Activated naive CD8-positive, alpha-beta T cell (primary cell): Measurements from ENCODE around the gene CABP4.

Source experiments
- H3K27ac Mint-ChIP-seq: one replicate; pipeline ENCODE4 v1.8.0; 2021; ENCODE audit warnings: mixed read lengths
- H3K27me3 Mint-ChIP-seq: one replicate; pipeline ENCODE4 v1.8.0; 2021; ENCODE audit warnings: mixed read lengths
- H3K36me3 Mint-ChIP-seq: one replicate; pipeline ENCODE4 v1.8.0; 2021; ENCODE audit warnings: mixed read lengths
- H3K4me1 Mint-ChIP-seq: one replicate; pipeline ENCODE4 v1.8.0; 2021; ENCODE audit warnings: low read depth, mixed read lengths
- H3K4me3 Mint-ChIP-seq: one replicate; pipeline ENCODE4 v1.8.0; 2021; ENCODE audit warnings: mild to moderate bottlenecking, mixed read lengths
- H3K9me3 Mint-ChIP-seq: one replicate; pipeline ENCODE4 v1.8.0; 2021; ENCODE audit warnings: low read depth, mixed read lengths

CABP4 gene

DNA sequence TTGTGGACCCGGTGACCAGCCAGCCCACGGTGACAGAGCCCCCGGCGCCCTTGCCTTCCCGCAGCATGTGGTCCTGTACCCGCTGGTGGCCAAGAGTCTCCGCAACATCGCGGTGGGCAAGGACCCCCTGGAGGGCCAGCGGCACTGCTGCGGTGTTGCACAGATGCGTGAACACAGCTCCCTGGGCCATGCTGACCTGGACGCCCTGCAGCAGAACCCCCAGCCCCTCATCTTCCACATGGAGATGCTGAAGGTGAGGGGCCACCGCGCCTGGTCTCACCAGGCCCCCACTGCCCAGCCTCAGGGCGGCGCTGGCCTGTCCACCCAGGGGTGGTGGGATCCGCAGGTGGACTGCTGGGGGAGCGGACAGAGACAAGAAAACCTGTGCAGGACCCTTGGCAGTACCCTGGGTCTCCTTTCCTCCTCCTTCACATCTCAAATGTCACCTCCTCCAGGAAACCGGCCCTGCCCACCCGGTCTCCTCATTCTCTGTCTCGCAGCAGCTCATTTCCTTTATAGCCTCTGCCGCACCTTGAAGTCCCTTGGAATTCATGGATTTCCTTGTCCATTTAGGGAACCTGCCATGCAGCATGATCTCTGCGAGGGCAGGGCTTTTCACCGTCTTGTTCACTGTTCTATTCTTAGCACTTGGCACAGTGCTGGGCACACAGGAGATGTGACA lies 34.2 kb downstream of the CABP4 start:
- peak overlapping the region; percentile 32 for H3K4me3 Mint-ChIP-seq
- H3K4me1 Mint-ChIP-seq: peaks cover 42% of the 10 kb centered on the region
- H3K36me3 Mint-ChIP-seq: peaks cover 10% of the 10 kb centered on the region
- no peaks in the 10 kb centered on the region for H3K9me3 Mint-ChIP-seq
- H3K27me3 Mint-ChIP-seq: no peaks in the 10 kb centered on the region
- H3K27ac Mint-ChIP-seq: peak overlapping the region; percentile 88

DNA sequence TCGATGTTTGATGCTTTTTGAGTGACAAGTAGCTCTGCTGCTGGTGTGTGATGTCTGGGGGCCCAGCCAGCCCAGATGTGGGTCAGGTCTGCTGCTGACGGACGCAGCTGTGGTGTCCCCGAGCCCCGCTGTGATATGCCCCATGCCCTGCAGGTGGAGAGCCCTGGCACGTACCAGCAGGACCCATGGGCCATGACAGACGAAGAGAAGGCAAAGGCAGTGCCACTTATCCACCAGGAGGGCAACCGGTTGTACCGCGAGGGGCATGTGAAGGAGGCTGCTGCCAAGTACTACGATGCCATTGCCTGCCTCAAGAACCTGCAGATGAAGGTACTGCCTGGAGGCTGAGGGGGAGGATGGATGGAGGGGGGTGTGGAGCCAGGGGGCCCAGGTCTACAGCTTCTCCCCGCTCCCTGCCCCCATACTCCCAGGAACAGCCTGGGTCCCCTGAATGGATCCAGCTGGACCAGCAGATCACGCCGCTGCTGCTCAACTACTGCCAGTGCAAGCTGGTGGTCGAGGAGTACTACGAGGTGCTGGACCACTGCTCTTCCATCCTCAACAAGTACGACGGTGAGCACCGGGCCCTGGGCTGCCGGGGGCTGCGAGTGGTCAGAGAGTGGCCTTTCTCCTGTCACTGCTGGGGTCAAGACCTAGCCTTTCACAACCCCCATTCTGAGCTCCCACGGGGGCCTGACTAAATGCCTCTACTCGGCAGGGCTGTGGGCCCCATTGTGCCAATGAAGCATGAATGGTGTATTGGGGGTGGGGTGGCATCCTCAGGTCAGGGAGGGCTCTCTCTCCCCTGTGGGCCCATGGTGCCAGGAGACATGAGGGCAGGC lies 35.0 kb downstream of the CABP4 start:
- Mint-ChIP-seq H3K9me3 (no peaks in the 10 kb centered on the region), H3K4me3 (peak overlapping the region; percentile 32), H3K4me1 (peaks cover 34% of the 10 kb centered on the region), H3K36me3 (peaks cover 10% of the 10 kb centered on the region), H3K27ac (peak overlapping the region; percentile 88), H3K27me3 (no peaks in the 10 kb centered on the region)

DNA sequence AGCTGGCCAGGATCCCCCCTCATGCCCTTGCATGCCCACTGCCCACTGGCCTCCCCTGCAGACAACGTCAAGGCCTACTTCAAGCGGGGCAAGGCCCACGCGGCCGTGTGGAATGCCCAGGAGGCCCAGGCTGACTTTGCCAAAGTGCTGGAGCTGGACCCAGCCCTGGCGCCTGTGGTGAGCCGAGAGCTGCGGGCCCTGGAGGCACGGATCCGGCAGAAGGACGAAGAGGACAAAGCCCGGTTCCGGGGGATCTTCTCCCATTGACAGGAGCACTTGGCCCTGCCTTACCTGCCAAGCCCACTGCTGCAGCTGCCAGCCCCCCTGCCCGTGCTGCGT lies 35.5 kb downstream of the CABP4 start:
- H3K36me3 Mint-ChIP-seq: peaks cover 10% of the 10 kb centered on the region
- peaks cover 30% of the 10 kb centered on the region for H3K4me1 Mint-ChIP-seq
- no peaks in the 10 kb centered on the region for H3K9me3 Mint-ChIP-seq
- H3K27ac Mint-ChIP-seq: peak overlapping the region; percentile 76
- H3K4me3 Mint-ChIP-seq: no peak overlapping the region
- no peaks in the 10 kb centered on the region for H3K27me3 Mint-ChIP-seq

- Mint-ChIP-seq H3K4me1 (peaks cover 23% of the 10 kb centered on the region), H3K9me3 (no peaks in the 10 kb centered on the region), H3K4me3 (no peak overlapping the region), H3K27ac (peak overlapping the region; percentile 76), H3K36me3 (peaks cover 10% of the 10 kb centered on the region), H3K27me3 (no peaks in the 10 kb centered on the region)
These were observed 36.3 kb downstream of the CABP4 start for GRCh38 chr11:67491276-67492068.

DNA sequence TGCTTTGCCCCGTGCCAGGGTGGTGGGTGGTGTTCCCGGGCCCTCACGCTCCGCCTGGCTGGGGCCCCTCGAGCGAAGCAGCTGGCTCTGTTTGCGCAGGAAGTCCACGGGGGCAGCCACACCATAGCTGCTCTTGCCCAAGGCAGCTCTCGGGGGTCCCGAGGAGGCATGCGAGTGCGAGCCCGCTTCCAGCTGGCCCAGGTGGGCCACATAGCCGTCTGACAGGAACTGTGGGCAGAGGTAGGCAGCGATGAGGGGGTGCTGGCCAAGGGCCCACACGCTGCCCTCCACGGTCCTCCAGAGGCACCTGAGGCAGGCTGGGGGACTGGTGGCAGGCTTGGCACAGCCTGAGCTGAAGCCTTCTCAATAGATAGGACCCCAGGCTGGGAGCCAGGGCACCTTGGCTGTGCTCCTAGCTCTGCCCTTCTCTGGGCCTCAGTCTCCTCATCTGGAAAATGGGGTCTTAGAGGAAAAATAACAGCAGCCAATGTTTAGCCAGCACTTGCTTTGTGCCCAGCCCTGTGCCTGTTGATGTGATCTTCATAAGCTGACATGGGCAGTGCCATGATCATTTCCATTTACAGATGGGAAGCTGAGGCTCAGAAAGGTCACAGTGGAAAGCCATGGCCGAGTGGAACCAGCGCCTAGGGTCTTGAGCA lies 37.0 kb downstream of the CABP4 start:
- no peak overlapping the region for H3K27ac Mint-ChIP-seq
- peaks cover 15% of the 10 kb centered on the region for H3K4me1 Mint-ChIP-seq
- H3K27me3 Mint-ChIP-seq: no peaks in the 10 kb centered on the region
- peaks cover 10% of the 10 kb centered on the region for H3K36me3 Mint-ChIP-seq
- H3K9me3 Mint-ChIP-seq: no peaks in the 10 kb centered on the region
- H3K4me3 Mint-ChIP-seq: no peak overlapping the region

DNA sequence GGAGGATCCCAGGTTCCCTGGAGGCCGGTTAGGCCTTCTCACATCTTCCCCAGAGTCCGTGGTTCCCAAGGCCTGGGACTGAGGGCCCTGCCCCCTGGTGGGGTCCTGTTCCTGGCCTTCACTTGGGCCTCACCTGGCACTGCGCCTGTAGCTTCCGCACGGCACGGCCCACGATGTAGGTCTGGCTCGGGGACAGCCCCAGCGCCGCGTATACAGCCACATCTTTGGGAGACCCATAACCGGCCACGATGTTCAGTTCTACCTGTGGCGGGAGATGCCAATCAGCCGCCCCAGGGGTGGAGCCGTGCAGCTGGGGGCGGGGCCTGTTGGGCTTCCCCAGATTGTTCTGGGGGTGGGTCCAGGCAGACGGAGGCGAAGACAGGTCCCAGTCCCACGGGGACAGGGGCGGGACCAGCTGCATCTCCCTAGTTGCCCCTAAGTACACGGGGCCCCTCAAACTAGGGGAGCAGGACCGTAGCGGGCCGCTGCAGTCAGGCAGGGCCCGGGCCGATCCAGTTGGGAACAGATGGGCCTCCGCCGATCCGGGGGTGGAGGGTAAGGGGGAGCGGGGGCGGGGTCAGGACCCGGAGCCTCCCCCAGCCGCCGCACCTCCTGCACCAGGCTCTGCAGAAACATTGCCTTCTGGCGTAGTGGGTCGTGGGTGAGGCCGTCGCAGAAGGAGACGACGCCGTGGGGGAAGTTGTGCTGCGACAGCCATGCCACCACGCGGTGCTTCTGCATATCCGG lies 37.8 kb downstream of the CABP4 start:
- H3K36me3 Mint-ChIP-seq: peaks cover 5% of the 10 kb centered on the region
- H3K27ac Mint-ChIP-seq: no peak overlapping the region
- H3K27me3 Mint-ChIP-seq: no peaks in the 10 kb centered on the region
- peaks cover 8% of the 10 kb centered on the region for H3K4me1 Mint-ChIP-seq
- no peaks in the 10 kb centered on the region for H3K9me3 Mint-ChIP-seq
- no peak overlapping the region for H3K4me3 Mint-ChIP-seq

DNA sequence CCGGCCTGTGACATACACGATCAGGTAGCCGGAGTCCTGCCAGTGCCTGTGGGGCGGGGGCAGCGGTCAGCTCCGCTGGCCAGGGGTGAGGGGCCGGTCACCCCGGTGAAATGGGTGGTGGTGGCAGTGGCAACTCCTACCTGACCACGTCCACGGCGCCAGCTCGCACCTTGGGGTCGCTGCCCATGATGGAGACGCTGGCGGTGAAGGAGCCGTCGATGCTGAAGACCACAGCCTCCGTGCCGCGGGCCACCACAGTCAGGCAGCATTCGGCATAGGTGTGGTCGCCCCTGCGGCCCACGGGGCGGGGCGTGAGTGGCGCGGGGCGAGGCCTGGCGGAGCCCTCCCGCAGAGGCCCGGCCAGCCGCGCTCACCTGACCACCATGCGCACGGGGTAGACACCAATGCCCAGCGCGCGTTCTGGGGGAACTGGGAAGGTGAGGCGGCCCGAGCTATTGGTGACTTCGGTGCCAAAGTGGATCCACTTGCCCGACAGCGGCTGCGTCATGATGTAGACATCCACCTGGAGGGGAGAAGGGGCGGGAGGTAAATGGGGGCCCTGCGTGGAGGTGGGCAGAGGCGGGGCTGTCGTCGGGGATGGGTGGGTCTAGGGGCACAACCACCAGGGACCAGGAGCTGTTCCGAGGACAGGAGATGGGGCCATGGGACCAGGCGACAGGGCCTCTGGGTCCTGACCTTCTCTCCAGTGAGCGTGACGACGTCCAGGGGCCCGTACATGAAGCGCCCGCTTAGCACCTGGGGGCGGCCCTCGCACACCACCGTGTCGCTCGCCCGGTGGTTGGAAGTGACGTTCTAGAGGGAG lies 38.6 kb downstream of the CABP4 start:
- Mint-ChIP-seq H3K27me3 (no peaks in the 10 kb centered on the region), H3K27ac (no peak overlapping the region), H3K36me3 (peaks cover 4% of the 10 kb centered on the region), H3K4me3 (no peak overlapping the region), H3K4me1 (peaks cover 5% of the 10 kb centered on the region), H3K9me3 (no peaks in the 10 kb centered on the region)

DNA sequence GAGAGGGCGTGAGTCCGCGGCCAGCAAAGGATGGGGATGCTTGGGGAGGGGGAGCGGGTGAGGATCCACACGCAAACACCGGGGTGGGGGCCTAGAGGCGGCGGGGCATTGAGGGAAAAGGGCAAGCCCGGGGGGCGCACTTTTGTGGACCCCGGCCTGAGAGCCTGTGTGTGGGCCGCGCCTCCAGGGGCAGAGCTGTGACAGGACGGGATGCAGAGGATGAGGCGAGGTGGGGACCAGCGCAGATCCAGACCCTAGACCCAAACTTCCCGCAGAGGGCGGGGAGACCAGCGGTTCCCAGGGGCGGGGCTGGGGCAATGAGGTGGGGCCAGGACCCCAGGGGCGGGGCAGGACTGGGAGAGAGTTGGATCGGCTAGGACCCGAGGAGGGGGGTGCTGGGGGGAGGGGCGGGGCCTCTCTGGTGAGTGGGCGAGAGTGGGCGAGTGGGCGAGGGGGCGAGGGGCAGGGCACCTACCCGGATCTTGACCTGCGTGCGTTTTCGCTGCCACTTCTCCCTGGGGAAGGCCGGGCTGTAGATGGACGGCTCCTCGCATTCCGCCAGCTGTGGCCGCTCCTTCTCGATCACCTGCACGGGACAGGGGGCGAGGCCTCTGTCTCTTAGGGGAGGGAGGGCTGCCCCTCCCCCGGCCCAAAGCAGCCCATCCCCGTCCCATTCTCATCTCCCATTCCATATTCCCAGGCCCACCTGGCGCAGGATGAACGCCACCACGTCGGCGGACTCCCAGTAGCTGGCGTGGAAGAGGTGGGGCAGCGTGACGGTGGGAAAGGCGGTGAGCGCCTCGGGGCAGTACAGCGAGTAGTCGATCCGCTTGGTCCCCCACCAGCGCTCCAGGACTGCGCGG lies 39.4 kb downstream of the CABP4 start:
- peaks cover 3% of the 10 kb centered on the region for H3K4me1 Mint-ChIP-seq
- H3K27ac Mint-ChIP-seq: no peak overlapping the region
- H3K36me3 Mint-ChIP-seq: peaks cover 3% of the 10 kb centered on the region
- H3K4me3 Mint-ChIP-seq: no peak overlapping the region
- H3K9me3 Mint-ChIP-seq: no peaks in the 10 kb centered on the region
- no peaks in the 10 kb centered on the region for H3K27me3 Mint-ChIP-seq

DNA sequence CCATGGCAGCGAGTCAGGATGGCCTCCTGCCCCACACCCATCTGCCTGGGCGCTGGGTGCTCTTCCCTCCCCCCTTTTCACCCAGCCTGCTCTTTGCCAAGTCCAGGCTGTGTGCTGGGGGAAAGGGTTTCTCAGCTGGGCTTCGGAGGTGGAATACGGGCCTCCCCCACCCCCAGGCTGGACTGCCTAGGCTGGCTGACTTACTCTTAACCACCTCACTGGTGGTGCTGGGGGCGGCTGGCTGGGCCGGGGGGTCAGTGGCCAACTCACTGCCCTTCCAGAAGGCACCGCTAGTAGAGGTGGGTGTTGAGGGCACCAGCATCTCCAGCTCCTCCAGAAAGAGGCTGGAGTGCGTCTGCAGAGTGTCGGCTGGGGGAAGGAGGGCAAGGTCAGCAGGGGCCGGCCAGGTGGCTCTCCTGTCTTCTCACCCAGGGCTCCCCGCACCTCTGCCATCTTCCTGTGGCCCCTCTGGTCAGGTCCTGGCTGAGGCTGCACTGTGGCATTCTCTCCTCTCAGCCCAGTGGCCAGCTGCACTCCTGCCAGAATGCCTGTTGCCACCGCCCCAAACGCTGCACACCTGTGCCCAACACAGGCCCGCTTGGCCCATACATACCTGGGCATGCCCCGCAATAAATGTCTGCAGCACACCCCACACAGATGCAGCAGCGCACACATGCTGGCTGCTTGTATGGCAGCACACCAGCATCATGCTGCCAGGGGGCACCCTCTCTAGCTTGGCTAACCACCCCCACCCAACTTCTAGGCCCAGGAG lies 40.3 kb downstream of the CABP4 start:
- Mint-ChIP-seq H3K9me3 (no peaks in the 10 kb centered on the region), H3K4me1 (no peaks in the 10 kb centered on the region), H3K27ac (no peak overlapping the region), H3K36me3 (no peaks in the 10 kb centered on the region), H3K4me3 (no peak overlapping the region), H3K27me3 (no peaks in the 10 kb centered on the region)

DNA sequence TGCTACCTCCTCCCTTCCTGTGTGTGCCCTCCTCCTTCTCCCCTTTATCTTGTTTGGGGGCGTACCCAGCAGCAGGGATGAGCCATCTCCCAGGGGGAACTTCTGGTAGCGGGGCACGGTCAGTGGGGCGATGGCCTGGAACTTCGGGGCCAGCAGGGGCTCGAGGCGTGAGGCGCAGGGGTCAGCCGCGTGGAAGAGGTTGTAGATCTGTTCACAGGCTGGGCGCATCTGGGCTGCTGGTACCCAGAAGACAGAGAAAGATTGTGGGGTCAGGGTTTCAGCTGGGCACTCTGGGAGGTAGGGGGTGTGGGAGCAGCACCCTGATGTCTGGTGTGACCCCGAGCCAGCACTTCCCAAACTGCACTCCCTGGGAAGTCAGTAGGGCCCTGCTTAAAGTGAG lies 41.0 kb downstream of the CABP4 start:
- Mint-ChIP-seq H3K36me3 (peaks cover 6% of the 10 kb centered on the region), H3K4me1 (peaks cover 7% of the 10 kb centered on the region), H3K27ac (no peak overlapping the region), H3K27me3 (no peaks in the 10 kb centered on the region), H3K9me3 (no peaks in the 10 kb centered on the region), H3K4me3 (no peak overlapping the region)

- H3K27ac Mint-ChIP-seq: no peak overlapping the region
- H3K27me3 Mint-ChIP-seq: no peaks in the 10 kb centered on the region
- no peak overlapping the region for H3K4me3 Mint-ChIP-seq
- peaks cover 10% of the 10 kb centered on the region for H3K4me1 Mint-ChIP-seq
- no peaks in the 10 kb centered on the region for H3K9me3 Mint-ChIP-seq
- H3K36me3 Mint-ChIP-seq: peaks cover 6% of the 10 kb centered on the region
These were observed 42.6 kb downstream of the CABP4 start for GRCh38 chr11:67497656-67498291.

GRCh38 chr11:67498544-67498972 lies 43.4 kb downstream of the CABP4 start:
- H3K9me3 Mint-ChIP-seq: no peaks in the 10 kb centered on the region
- H3K4me1 Mint-ChIP-seq: peaks cover 13% of the 10 kb centered on the region
- no peak overlapping the region for H3K4me3 Mint-ChIP-seq
- H3K27me3 Mint-ChIP-seq: no peaks in the 10 kb centered on the region
- peaks cover 9% of the 10 kb centered on the region for H3K36me3 Mint-ChIP-seq
- no peak overlapping the region for H3K27ac Mint-ChIP-seq
